SW480 (cell line): ENCODE measurements around the gene TIMM29.
A peak's percentile ranks its signal among the peaks of the same experiment; 100 is the strongest.
"Not testable (repeated sequence)": the region's sequence is repeated elsewhere in the genome, so short reads cannot be mapped to it uniquely, and the experiment has no call there.

Experiments used
- DNase-seq: peaks from one replicate; pipeline ENCODE4 v3.0.0-alpha.2; 2016; ENCODE audit warnings: low spot score

Gene TIMM29

DNA sequence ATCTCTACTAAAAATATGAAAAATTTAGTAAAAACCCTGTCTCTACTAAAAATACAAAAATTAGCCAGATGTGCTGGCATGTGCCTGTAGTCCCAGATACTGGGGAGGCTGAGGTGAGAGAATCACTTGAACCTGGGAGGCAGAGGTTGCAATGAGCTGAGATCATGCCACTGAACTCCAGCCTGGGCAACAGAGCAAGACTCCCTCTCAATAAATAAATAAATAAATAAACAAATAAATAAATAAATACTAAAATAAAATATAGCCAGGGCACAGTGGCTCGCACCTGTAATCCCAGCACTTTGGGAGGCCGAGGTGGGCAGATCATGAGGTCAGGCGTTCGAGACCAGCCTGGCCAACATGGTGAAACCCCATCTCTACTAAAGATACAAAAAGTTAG is 14.8 kb downstream of the TIMM29 start:
- not testable (repeated sequence) for DNase-seq

DNA sequence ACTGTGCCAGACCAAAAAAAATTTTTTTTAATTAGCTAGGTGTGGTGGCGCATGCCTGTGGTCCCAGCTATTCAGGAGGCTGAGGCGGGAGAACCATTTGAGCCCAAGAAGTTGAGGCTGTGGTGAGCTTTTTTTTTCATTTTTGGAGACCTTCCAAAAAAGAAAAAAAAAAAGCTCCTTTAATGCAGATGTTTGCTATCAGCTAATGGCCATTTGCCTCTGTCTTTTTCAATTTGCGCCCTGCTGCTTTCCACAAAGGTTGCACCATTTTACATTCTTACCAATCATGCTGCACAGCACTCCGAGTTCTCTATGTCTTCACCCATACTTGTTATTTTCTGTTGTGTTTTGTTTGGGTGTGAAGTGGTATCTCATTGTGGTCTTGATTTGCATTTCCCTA is 16.7 kb downstream of the TIMM29 start:
- DNase-seq = no peak

DNA sequence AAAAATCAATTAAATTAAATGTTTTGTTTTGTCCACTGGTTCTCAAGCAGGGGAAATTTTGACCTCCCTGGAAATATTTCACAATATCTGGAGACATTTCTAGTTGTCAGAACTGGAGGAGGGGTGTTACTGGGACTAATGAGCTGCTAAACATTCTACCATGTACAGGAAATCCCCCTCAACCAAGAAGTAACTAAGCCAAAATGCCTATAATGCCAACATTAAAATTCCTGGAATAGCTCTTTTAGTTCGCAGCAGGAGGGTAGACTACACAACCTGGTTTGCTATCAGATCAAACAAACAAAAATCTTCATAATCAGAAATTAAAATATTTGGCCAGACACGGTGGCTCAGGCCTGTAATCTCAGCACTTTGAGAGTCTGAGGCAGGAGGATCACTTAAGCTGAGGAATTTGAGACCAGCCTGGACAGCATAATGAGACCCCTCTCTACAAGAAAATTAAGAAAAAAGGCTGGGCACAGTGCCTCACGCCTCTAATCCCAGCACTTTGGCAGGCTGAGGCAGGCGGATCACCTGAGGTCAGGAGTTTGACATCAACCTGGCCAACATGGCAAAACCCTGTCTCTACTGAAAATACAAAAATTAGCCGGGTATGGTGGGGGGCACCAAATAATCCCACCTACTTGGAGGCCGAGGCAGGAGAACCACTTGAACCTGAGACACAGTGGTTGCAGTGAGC is 18.5 kb downstream of the TIMM29 start:
- no peak for DNase-seq

DNA sequence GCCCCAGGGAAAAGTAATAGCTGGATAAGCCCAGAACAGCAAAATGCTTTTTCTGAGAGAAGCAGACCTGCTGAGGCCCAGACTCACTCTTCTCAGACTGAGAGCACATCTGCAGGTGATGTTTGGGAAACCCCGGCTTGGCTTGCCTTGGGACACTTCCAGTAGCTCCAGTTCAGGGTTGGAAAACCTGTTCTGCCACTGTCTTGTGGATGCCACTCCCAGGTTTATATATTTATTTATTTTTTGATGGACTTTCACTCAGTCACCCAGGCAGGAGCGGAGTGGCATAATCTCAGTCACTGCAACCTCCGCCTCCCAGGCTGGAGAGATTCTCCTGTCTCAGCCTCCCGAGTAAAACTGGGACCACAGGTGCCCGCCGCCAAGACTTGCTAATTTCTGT is 24.2 kb downstream of the TIMM29 start:
- DNase-seq = no peak

DNA sequence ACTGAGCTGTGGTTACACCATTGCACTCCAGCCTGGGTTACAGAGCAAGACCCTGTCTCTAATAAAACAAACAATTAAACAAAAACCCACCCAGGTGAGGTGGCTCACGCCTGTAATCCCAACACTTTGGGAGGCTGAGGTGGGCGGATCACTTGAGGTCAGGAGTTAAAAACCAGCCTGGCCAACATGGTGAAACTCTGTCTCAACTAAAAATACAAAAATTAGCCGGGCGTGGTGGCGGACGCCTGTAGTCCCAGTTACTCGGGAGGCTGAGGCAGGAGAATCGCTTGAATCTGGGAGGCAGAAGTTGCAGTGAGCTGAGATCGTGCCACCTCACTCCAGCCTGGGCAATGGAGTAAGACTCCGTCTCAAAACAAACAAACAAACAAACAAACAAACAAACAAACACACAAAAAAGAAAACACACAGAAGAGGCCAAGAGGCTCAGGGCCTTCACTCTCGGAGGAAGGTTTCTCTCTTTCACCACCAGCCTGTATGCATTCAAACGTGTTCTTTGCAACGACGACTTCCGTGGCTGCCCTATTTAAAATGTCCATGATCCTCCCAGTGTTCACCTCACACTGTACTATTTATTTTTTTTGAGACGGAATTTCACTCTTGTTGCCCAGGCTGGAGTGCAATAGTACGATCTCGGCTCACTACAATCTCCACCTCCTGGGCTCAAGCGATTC is 30.8 kb downstream of the TIMM29 start:
- not testable (repeated sequence) for DNase-seq

DNA sequence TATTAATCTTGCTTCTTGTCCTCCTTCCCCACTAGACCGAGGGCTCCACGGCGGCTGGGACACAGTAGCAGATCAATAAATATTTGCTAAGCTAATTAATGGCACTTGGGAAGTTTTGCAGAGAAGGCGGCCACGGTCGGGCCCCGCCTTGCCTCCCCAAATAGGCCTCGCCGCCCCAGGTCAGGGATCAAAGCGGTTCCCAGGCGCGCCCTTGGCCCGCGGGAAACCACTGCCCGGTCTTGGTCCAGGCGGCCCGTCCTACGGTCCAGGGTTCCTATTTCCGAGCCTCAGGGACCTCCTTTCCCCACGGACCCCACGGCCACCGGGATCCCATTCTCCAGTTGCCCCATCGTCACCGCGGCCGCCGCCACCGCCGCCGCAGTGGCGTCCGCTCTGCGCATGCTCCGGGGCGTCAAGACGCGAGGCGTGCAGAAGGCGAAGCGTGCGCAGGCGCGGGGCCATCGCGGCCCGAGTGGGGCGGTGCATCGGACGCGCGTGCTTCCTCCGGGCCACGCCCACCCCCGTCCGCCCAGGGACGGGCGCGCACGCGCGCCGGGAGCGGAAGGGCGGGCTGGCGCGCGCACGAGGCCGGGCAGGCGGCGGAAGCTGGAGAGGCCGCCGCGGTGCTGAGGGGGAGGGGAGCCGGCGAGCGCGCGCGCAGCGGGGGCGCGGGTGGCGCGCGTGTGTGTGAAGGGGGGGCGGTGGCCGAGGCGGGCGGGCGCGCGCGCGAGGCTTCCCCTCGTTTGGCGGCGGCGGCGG is 31.9 kb downstream of the TIMM29 start, which contains the start of gene SMARCA4:
Gene SMARCA4, plus strand, starts transcription at position 717 of the 759 bp plus-strand sequence. CDS start 23,122 bp downstream, outside the sequence.
- DNase-seq = peak; percentile 92

DNA sequence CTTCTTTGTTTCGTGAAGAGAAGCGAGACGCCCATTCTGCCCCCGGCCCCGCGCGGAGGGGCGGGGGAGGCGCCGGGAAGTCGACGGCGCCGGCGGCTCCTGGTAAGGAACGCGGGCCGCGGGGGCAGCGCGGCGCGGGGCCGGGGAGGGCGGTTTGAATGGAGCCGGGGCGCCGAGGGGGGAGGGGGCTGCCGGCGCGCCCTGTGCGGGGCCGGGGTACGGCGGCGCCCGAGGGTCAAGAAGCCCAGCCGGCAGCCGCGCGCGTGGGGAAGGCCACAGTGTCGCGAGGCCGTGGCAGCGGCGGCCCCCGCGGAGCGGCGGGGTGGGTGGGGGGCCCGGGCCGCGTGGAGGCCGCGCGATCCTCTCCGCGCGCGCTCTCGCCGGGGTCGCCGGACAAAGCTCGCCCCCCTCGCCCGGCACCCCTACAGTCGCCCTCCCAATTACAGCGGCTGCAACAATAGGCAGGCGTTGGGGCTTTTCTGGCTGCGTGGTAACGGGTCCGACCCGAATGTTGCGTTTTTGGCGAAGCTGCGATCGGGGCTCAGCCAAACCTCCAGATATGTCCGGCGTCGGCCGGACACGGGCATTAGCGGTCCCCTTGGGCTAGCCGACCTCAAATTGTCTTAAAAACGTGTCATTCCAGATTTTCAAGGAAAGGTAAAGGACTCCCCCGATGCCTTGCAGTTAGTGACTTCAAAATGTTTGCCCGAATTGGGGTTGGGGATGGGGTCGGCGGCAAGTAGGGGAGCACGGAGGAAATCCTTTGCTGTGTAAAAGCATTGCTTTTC is 32.7 kb downstream of the TIMM29 start:
- DNase-seq = no peak

DNA sequence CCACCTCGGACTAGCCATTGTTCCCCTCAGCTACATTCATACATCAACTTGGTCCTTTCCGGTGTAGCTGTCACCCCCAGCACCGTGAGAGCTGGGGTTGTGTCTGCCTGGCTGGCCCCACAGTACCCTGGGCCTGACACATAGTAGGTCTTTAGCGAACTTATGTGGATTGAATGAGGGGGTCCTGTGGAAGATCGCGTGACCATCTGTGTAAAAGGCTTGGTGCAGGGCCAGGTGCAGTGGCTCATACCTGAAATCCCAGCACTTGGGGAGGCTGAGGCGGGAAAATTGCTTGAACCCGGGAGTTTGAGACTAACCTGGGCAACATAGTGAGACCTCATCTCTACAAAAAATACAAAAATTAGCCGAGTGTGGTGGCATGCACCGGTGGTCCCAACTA is 34.3 kb downstream of the TIMM29 start:
- no peak for DNase-seq

DNA sequence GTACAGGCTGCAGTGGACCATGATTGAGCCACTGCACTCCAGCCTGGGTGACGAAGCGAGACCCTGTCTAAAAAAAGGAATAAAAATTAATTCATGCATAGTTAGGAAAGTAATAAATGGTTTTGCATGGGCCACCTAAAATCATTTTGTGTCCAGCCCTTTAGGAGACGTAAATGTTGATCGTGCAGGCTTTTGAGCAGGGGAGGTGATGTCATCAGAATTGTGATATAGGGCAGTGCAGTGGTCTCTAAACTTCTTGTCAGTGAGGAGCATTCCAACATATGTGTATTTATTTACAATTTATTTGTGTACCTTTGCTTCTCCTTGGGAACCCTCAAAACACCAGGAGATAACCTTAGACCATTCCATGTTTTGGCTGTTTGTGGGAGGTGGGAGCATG is 35.3 kb downstream of the TIMM29 start:
- no peak for DNase-seq

DNA sequence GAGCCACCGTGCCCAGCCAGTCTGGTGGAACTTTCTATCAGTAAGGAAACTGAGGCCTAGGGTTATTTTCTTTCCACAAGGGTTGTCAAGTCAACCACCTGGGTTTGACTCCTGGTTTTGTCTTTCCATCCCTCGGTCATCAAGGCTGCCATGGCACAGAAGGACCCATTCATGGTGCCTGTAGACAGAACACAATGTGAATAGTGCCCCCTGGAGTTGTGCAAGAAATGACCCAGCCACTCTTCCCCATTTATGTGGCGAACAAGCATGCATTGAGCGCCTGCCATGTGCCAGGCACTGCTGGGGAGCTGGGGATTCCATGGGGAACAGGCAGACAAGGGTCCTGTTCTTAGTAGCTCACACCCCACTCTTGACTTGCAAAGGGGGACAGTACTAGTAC is 36.3 kb downstream of the TIMM29 start:
- no peak for DNase-seq

DNA sequence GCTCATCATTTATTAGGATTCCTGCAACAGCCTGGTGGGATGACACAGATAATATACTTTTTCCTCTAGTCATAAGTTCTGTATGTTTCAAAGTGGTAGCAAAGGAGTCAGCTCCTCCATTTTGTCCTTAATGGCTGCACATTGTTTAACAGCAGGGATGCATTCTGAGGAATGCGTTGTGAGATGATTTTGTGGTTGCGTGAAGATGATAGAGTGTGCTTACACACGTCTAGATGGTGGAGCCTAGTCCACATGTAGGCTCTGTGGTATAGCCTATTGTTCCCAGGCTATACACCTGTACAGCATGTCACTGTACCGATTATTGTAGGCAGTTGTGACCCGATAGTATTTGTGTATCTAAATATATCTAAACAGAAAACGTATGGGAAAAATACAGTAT is 36.8 kb downstream of the TIMM29 start:
- DNase-seq = no peak

DNA sequence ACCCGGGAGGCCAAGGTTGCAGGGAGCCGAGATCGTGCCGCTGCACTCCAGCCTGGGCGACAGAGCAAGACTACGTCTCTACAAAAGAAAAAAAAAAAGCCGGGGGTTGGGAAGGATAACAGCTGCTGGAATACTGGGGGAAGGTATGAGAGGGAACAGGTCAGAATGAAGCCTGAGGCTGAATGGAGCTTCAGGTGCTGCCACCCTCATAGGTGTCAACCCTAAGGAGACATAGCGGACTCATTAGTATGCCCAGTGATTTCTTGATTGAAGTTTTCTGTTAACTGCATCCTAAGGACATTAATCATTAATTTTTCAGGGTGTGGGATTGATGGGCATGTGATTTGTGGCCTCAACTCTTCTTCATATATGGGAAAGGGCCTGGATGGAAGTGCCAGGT is 38.2 kb downstream of the TIMM29 start:
- DNase-seq = no peak

DNA sequence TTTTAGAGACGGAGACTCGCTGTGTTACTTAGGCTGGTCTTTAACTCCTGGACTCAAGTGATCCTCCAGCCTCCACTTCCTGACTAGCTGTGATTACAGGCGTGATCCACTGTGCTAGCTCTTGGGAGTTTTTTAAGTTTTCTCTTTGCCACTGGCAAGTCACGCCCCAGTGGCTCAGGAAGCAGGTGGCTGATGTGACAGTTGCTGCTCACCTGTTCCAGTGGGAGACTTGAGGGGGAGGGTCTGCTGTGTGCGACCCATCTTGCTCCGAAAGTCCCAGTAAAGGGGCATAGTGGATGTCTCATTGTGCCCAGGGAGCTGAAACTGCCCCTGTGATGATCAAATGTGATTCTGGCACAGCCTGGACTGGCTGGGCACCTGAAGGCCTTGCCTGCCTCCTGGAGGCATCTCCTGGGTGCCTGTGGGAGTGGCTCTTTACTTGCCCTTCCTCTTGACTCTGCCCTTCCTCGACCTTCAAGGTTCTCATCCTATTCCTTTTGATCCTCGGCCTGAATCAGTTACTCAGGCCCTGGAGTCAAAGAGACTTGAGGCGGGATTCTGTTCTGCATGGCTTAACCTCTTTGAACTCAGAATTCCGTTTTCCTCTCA is 40.0 kb downstream of the TIMM29 start:
- no peak for DNase-seq

DNA sequence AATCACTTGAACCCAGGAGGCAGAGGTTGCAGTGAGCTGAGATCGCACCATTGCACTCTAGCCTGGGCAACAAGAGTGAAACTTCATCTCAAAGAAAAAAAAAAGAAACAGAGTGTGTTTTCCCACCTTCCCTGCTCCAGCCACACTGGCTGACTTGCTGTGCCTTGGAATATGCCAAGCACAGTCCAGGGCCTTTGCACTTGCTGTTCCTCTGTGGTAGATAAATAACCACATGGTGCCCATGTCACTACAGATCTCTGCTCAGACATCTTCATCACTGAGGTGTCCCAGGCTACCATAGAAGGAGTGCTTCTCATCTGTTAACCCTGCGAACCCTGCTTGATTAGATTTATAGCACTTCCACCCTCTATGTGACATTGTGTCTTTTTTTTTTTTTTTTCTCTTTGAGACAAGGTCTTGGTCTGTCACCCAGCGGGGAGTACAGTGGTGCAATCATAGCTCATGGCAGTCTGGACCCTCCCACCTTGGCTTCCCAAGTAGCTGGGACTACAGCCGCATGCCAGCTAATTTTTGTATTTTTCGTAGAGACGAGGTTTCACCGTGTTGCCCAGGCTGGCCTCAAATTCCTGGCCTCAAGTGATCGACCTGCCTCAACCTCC is 42.6 kb downstream of the TIMM29 start:
- no peak for DNase-seq

DNA sequence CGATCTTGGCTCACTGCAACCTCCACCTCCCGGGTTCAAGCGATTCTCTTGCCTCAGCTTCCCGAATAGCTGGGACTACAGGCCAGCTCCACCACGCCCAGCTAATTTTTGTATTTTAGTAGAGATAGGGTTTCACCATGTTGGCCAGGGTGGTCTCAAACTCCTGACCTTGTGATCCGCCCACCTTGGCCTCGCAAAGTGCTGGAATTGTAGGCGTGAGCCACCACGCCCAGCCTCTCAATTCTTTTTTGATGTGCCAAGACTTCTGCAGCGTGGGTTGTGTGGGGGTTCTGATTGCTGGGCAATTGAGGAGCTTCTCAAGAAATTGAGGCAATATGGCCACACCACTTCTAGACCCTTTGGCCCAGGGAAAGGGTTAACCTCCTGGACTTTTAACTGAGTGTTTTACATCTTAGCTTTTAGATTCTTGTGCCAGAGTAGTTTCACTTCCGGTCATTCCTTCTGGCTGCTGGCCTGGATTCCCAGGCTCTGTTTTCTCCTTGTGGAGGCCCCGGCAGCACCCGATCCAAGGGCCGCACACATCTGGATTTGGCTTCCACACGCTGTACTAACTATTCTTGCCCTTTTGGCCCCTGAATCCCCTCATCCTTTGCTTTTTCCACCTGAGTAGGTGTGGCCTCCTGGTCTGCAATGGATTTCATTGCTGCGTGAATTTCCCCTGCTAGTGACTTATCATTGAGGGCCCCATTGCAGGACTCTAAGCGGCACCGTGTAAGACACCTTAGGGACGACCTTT is 46.9 kb downstream of the TIMM29 start:
- DNase-seq = no peak

DNA sequence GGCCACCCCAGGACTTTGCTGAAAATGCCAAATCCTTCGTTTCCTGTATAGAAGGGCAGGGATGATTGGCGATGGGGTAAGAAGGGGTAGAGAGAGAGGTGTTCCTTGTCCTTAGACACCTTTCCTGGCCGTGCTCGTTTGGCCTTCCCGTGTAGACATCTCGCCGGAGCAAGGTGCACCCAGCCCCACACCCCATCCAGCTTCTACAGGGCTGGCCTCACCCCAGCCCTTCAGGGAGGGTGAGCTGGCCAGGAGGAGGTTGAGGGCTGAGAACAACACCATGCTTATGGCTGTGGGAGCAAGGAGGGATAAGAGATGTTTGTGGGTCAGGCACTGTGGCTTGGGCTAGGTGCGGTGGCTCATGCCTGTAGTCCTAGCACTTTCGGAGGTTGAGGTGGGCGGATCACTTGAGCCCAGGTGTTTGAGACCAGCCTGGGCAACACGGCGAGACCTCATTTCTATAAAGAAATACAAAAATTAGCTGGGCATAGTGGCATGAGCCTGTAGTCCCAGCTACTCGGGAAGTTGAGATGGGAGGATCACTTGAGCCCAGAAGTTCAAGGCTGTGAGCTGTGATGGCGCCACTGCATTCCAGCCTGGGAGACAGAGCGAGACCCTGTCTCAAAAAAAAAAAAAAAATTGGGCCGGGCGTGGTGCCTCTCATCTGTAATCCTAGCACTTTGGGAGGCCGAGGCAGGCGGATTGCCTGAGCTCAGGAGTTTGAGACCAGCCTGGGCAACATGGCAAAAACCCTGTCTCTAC is 47.7 kb downstream of the TIMM29 start:
- DNase-seq = no peak

DNA sequence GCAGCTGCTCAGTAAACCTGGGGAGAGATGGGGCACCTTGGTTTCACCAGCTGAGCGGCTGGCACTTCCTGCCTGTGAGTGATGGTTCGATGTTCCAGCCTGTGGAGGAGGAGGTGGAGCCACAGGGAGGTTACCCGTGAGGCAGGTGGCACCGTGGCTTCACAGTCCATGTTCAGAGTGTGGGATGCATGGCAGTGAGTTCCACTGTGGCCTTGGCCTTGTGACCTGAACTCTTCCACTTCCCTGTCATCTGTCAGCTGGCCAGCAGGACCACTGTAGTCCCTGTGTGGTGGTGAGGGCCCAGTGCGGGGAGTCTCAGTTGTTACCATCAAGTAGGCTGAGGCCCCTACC is 49.1 kb downstream of the TIMM29 start:
- DNase-seq = no peak
